Ovary (tissue), 9 donors: Measurements from ENCODE around the gene MKRN1. TPM values are rescaled to one million over a fixed set of nuclear protein-coding genes. Genes with fewer than 3 reads are reported as not detected.

Experiments
- DNase-seq, 5 donors: peaks; one replicate each; pipeline ENCODE4 v3.0.0-alpha.2; 2019 to 2020
- H3K27ac ChIP-seq, 2 donors: fragments of 200-600 bp; one replicate each; pipeline versions ENCODE4 v1.5.1 to v1.8.0; 2019 to 2022
- H3K27me3 ChIP-seq: fragments of 200-600 bp; one replicate; pipeline ENCODE4 v1.8.0; 2022
- H3K36me3 ChIP-seq: fragments of 200-600 bp; sonication (generic); one replicate; pipeline ENCODE4 v1.5.1; 2019
- H3K4me1 ChIP-seq: one replicate; pipeline ENCODE4 v1.8.1; 2013; ENCODE audit warnings: mild to moderate bottlenecking, moderate library complexity; ENCODE audit not compliant: insufficient read depth
- H3K4me3 ChIP-seq: fragments of 200-600 bp; sonication (generic); one replicate; pipeline ENCODE4 v1.5.1; 2017
- H3K9me3 ChIP-seq, 2 donors: fragments of 200-600 bp in 1 of 2; sonication (generic) in 1 of 2; one replicate each; pipeline versions ENCODE4 v1.5.1 to v1.8.1; 2013 to 2019; ENCODE audit warnings: mild to moderate bottlenecking in 1 of 2, moderate library complexity in 1 of 2
- EP300 ChIP-seq: sonication (generic); formaldehyde crosslinking; IDR thresholded peaks from one replicate; pipeline ENCODE4 v1.6.1; 2017; ENCODE audit warnings: antibody characterized with exemption
- POLR2A ChIP-seq: fragments of 450-650 bp; IDR thresholded peaks from one replicate; pipeline ENCODE4 v1.6.1; 2017; ENCODE audit warnings: antibody characterized with exemption, mild to moderate bottlenecking, moderate library complexity
- WGBS, 3 donors: extraction: QIAGEN DNeasy Blood & Tissue Kit in 1 of 3; methylation state at CpG; one replicate each; pipeline versions ENCODE4 v1.1.5 to v1.1.7; 2013 to 2017; 5-methylcytosine and 5-hydroxymethylcytosine counted together
- intact Hi-C, 4 donors: fragments of 100-400 bp; cut with DNase I; formaldehyde crosslinking; loops; one replicate each; pipeline versions ENCODE4 v1.11.0 to v1.15.1; 2022 to 2023
- polyA plus RNA-seq, 2 donors: library from polyadenylated mRNA; stranded (reverse); fragments of 200-250 nt in 1 of 2; fragments of 350-450 nt in 1 of 2; fragmentation: Illumina TruSeq in 1 of 2; extraction: RNeasy Lipid Tissue Mini Kit (QIAGEN cat#74804) in 1 of 2; gene quantifications; one replicate each; pipeline ENCODE4 v1.2.3, GENCODE V29; 2013 to 2014
- total RNA-seq, 7 donors: library from RNA; depleted of rRNA in 2 of 7; stranded (reverse); fragments of >200 nt in 2 of 7; fragmentation: NEBNext Ultra II Directional in 3 of 7; extraction: Animal tissue kit (Norgen Biotek cat#: 25700) in 3 of 7; gene quantifications; one replicate each; pipeline versions ENCODE4 v1.1.0 to v1.2.4, GENCODE V29; 2016 to 2023
- TF ChIP-seq, protein P1 (sequence below), 3 donors: fragments of 450-650 bp in 2 of 3; fragments of 200-600 bp in 1 of 3; IDR thresholded peaks; one replicate each; pipeline versions ENCODE4 v1.5.1 to v1.8.0; 2016 to 2022; ENCODE audit warnings: antibody characterized with exemption in 3 of 3, mild to moderate bottlenecking in 1 of 3
- donor health status: DM: no; HTN: no; CAD: no; lungs with moderate emphysema.
- donor health status: DM: no; HTN: no; CAD: no.
- donor health status: Bipolar disorder and iron deficiency.
- donor health status: DM: yes; HTN: yes; CAD: no.
- donor health status: DM: no; HTN: no; CAD: no.
- donor health status: DM: yes; HTN: yes; CAD: no.

MKRN1 gene
- total and polyA plus RNA-seq, 9 donors: 42.0 to 124 (median 73.6) TPM

DNA sequence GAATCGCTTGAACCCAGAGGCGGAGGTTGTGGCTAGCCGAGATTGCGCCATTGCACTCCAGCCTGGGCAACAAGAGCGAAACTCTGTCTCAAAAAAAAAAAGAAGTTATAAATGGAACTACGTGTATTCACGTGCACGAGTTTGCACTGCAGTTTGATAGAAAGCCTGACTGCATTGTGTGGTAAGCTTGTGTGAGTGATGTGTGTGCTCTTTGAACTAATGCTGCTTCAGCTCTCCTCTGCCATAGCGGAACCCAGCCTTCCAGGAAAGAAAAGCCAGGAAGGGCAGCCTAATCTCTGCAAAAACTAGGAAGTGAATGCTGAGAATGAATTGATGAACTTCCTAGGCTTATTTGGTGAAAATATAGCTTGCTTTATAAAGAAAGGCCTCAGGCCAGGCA, 15.6 kb upstream of the MKRN1 start:
- Histone ChIP-seq H3K4me3 (no peak overlapping the region), H3K4me1 (no peaks in the 10 kb centered on the region), H3K27ac (no peak overlapping the region), H3K36me3 (no peaks in the 10 kb centered on the region), H3K9me3 (no peaks in the 10 kb centered on the region), H3K27me3 (no peaks in the 10 kb centered on the region)
- intact Hi-C loops: no loop called here
- WGBS, 3 donors: 83 to 93% (median 89%) methylated on average over 9 of the region's 9 CpGs
- no peak for DNase-seq
- TF ChIP-seq EP300 (no peak), POLR2A (no peak)
- TF ChIP-seq, protein P1, sequence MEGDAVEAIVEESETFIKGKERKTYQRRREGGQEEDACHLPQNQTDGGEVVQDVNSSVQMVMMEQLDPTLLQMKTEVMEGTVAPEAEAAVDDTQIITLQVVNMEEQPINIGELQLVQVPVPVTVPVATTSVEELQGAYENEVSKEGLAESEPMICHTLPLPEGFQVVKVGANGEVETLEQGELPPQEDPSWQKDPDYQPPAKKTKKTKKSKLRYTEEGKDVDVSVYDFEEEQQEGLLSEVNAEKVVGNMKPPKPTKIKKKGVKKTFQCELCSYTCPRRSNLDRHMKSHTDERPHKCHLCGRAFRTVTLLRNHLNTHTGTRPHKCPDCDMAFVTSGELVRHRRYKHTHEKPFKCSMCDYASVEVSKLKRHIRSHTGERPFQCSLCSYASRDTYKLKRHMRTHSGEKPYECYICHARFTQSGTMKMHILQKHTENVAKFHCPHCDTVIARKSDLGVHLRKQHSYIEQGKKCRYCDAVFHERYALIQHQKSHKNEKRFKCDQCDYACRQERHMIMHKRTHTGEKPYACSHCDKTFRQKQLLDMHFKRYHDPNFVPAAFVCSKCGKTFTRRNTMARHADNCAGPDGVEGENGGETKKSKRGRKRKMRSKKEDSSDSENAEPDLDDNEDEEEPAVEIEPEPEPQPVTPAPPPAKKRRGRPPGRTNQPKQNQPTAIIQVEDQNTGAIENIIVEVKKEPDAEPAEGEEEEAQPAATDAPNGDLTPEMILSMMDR (IDR thresholded peaks at IDR 0.05): no peak

DNA sequence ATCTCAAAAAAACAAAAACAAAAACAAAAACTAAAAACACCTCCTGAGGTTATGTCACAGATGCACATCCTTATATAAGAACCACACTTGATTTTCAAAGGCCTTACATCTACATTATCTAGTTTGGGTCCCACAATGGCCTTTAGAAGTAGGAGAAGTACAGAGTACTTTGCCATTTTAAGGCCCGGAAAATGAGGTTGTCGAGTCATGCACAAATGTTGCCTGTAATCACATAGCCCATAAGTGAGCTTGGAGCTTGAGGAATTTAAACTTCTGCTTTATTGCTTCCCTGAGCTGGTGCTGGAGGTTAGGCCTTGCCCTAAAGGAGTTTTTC, 9.7 kb upstream of the MKRN1 start:
- 68 to 73% (median 71%) methylated on average over 2 of the region's 2 CpGs for WGBS, 3 donors
- DNase-seq: no peak
- intact Hi-C loops: no loop called here
- Histone ChIP-seq H3K27ac (no peak overlapping the region), H3K27me3 (no peaks in the 10 kb centered on the region), H3K36me3 (no peaks in the 10 kb centered on the region), H3K9me3 (no peaks in the 10 kb centered on the region), H3K4me1 (no peaks in the 10 kb centered on the region), H3K4me3 (no peak overlapping the region)
- TF ChIP-seq EP300 (no peak), POLR2A (no peak)
- TF ChIP-seq, protein P1 (IDR thresholded peaks at IDR 0.05): no peak

DNA sequence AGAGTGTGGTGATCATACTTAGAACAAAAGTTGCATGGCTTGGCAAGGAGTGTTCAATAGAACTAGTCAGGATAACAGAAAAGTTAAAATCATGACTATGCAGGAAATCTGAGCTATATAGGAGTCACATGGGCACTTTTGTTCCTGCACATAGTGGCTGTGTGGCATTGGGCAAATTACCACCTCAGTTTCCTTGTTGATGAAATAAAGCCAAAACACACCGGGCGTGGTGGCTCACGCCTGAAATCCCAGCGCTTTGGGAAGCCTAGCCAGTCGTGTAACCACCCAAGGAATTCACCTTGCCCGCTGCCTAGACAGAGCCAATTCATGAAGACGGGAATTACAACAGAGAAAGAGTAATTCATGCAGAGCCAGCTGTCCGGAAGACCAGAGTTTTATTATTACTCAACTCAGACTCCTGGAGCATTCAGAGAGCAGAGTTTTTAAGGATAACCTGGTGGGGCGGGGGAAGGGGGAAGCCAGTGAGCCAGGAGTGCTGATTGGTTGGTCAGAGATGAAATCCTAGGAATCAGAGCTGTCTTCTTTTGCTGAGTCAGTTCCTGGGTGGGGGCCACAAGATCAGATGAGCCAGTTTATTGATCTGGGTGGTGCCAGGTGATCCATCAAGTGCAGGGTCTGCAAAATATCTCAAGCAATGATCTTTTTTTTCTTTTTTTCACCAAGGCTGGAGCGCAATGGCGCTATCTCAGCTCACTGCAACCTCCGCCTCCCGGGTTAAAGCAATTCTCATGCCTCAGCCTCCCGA, 6.4 kb upstream of the MKRN1 start:
- H3K9me3 ChIP-seq: no peaks in the 10 kb centered on the region
- DNase-seq: no peak

DNA sequence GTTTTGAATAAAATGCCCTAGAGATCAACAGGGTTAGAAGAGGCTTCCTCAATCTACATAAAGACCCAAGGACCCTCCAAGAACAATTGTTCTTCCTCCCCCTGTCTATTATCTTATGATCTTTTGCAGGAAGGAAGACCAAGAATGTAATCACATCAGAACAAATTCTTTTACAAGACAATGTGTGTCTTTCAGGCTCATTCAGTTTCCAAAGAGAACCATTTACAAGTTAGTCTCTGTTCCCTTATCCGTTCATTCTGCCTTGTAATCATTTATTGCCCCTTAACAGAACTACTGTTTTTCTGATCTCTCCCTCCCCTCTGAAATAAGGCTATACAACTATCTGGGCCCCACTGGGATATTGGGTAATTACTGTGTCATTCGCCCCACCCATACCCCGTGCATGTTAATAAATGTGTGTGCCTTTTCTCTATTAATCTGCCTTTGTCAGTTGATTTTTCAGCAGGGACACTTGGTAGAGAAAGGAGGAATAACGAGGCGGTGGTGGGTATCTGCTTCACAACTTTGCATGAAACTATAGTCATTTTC, 5.7 kb upstream of the MKRN1 start:
- intact Hi-C loops: no loop called here
- Histone ChIP-seq H3K4me3 (no peak overlapping the region), H3K27ac (no peak overlapping the region), H3K27me3 (no peaks in the 10 kb centered on the region), H3K4me1 (no peaks in the 10 kb centered on the region), H3K36me3 (no peaks in the 10 kb centered on the region), H3K9me3 (no peaks in the 10 kb centered on the region)
- no peak for DNase-seq
- 71 to 78% (median 73%) methylated on average over 5 of the region's 5 CpGs for WGBS, 3 donors
- no peak for TF ChIP-seq POLR2A
- TF ChIP-seq EP300: no peak
- TF ChIP-seq, protein P1 (IDR thresholded peaks at IDR 0.05): no peak

More for the DNA sequence above, 6.4 kb upstream of the MKRN1 start:
- no peak overlapping the region for H3K4me3 ChIP-seq
- 71 to 77% (median 76%) methylated on average over 14 of the region's 14 CpGs for WGBS, 3 donors
- no peak for TF ChIP-seq POLR2A
- no peak for TF ChIP-seq EP300
- H3K36me3 ChIP-seq: no peaks in the 10 kb centered on the region
- no peak overlapping the region for H3K27ac ChIP-seq
- H3K4me1 ChIP-seq: no peaks in the 10 kb centered on the region
- intact Hi-C loops: no loop called here
- no peaks in the 10 kb centered on the region for H3K27me3 ChIP-seq

DNA sequence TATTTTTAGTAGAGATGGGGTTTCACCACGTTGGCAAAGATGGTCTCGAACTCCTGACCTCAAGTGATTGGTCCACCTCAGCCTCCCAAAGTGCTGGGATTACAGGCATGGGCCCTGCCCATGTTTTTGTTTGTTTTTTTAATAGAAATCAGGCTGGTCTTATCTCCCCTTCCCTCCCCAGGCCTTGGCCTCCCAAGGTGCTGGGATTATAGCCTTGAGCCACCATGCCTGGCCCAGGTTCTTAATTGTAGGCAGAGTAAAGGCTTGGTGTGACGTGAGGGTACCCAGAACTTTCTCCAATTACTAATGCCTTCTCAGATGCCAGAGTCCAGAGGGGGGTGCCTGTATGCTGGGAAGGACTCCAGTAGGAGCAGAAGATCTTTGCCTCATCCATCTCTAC, 5.2 kb upstream of the MKRN1 start:
- H3K36me3 ChIP-seq: no peaks in the 10 kb centered on the region
- WGBS, 3 donors: 87 to 89% (median 88%) methylated on average over 3 of the region's 3 CpGs
- DNase-seq: no peak
- no peak overlapping the region for H3K4me3 ChIP-seq
- intact Hi-C loops: no loop called here
- no peak overlapping the region for H3K27ac ChIP-seq
- TF ChIP-seq EP300 (no peak), POLR2A (no peak)
- TF ChIP-seq, protein P1 (IDR thresholded peaks at IDR 0.05): no peak
- H3K9me3 ChIP-seq: no peaks in the 10 kb centered on the region
- H3K27me3 ChIP-seq: no peaks in the 10 kb centered on the region
- H3K4me1 ChIP-seq: no peaks in the 10 kb centered on the region
